GM18505 (cell line): ENCODE results near the gene AHNAK2.
A peak's percentile ranks its signal among the peaks of the same experiment; 100 is the strongest.
"Not testable (repeated sequence)": the region's sequence is repeated elsewhere in the genome, so short reads cannot be mapped to it uniquely, and the experiment has no call there.

ENCODE experiments used
- ATAC-seq: cut with Tn5 transposase; IDR thresholded peaks from one replicate; pipeline ENCODE4 v1.9.1; 2021; ENCODE audit not compliant: unreplicated experiment
- POLR2A ChIP-seq: IDR thresholded peaks from 4 replicates; pipeline ENCODE4 v1.6.1; 2011; ENCODE audit warnings: borderline replicate concordance; ENCODE audit not compliant: insufficient read depth, insufficient read length; ENCODE audit errors: extremely low read depth

AHNAK2 gene

DNA sequence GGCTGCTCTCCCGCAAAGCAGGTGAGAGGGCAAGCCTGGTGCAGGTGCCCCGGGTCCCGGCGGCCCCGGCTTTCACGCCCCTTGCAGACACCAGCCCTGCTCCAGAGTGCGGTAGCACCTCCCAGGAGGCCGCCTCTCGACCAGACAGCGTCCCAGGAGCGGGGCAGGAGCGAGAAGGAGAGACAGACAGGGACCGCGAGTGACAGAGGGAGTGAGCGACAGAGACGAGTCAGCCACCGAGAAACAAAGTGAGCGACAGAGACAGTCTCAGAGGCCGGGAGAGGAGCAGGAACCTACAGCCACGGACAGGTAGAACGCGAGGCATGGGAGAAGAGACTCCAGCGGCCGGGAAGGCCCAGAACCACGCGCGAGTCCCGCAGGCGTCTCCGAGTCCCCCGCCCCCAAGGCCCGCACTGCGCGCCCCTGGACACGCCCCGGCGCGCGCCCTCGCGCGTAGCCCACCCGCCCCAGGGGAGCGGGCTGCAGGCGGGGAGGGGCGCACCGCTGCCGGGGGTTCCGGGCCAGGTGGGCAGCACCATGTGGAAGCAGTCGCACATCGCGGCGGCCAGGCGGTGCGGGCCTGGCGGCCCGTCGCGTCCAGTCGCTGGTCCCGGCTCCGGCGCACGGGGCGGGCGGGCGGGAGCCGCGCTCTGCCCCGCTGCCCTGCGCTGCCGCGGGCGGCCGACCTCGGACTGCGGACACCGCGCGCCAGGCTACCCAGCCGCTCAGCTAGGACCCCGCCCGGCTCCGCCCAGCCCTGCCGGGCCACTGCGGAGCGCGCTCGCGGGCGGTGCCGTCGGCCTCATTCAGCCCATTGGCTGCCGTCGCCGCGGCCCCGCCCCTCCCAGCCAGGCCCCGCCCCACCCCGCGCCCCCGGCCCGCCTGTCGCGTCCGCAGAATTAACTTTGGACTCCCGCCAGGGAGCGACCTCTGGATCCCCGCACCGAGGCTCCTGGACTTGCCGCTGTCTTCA lies at the start of gene AHNAK2:
TSS of gene AHNAK2 (minus strand) at position 694 of the 973 bp plus-strand sequence. CDS start at position 557, 137 bp downstream.
- no peak for ATAC-seq
- no peak for TF ChIP-seq POLR2A

DNA sequence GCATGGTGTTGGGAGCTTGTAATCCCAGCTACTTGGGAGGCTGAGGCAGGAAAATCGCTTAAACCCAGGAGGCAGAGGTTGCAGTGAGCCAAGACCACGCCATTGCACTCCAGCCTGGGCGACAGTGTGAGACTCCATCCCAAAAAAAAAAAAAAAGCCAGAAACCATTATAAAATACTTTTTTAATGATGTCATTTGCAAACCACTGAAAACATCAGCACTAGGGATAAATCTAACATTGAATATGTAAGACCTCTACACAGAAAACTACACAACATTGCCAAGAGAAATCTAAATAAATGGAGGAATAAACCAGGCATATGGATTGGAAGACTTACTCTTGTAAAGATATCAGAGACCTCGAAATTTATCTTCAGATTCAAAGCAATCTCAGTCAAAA lies 49.5 kb upstream of the AHNAK2 start:
- not testable (repeated sequence) for ATAC-seq

DNA sequence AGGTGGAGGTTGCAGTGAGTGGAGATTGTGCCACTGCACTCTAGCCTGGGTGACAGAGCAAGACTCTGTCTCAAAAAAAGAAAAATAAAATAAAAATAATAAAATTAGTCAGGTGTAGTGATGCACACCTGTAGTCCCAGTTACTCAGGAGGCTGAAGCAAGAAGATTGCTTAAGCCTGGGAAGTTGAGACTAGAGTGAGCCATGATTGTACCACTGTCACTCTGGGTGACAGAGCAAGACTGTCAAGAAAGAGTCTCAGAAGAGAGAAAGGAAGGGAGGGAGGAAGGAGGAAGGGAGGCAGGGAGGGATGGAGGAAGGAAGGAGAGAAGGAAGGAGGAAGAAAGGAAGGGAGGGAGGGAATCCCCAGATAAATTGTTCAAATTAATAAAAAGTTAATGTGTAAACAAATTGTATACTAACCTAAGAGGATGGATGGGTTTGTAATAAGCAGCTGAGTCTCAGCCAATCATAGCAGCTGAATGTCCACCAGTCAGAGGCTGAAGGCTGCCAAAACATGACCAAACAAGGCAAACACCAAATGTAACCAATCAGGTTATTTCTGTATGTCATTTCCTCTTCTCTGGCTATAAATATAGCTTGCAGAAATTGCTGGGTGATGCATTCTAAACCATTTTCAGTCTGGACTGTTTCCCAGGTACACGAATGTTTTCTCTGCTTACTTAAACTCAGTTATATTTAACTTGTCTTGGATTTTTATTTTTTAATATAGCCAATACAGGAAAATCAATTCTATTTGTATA lies 48.8 kb upstream of the AHNAK2 start:
- no peak for TF ChIP-seq POLR2A
- ATAC-seq: no peak

DNA sequence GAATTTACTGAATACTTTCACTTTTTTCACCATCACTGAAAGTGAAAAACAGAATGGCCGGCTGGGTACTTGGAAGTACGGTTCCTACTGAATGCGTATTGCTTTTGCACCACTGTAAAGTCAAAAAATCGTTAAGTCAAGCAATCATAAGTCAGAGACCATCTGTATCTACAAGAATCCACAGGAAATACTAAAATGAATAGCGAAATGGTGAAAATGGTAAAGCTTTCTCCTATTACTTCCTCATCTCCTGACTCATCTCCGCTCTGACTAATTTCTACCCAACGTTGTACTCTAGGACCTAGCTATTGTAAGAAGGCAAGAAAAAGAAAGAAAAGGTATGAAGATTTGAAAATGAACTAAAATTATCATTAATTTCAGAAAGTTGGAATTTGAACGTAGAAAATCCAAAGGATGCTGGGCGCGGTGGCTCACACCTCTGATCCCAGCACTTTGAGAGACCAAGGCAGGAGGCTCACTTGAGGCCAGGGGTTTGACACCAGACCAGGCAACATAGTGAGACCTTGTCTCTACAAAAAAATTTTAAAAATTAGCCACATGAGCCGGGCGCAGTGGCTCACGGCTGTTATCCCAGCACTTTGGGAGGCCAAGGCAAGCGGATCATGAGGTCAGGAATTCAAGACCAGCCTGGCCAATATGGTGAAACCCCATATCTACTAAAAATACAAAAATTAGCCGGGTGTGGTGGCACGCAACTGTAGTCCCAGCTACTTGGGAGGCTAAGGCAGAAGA lies 48.0 kb upstream of the AHNAK2 start:
- no peak for ATAC-seq
- no peak for TF ChIP-seq POLR2A

DNA sequence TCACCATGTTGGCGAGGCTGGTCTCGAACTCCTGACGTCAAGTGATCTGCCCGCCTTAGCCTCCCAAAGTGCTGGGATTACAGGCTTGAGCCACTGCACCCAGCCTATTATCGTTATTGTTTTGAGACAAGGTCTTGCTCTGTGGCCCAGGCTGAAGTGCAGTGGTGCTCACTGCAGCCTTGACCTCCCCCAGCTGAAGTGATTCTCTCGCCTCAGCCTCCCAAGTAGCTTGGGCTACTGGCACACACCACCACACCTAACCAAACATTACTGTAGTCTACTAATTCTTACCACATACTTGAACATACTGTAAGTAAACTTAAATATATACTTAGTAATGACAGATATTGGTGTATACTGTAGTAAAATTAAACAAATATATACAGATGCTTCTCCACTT lies 47.3 kb upstream of the AHNAK2 start:
- ATAC-seq: no peak
- TF ChIP-seq POLR2A: no peak

DNA sequence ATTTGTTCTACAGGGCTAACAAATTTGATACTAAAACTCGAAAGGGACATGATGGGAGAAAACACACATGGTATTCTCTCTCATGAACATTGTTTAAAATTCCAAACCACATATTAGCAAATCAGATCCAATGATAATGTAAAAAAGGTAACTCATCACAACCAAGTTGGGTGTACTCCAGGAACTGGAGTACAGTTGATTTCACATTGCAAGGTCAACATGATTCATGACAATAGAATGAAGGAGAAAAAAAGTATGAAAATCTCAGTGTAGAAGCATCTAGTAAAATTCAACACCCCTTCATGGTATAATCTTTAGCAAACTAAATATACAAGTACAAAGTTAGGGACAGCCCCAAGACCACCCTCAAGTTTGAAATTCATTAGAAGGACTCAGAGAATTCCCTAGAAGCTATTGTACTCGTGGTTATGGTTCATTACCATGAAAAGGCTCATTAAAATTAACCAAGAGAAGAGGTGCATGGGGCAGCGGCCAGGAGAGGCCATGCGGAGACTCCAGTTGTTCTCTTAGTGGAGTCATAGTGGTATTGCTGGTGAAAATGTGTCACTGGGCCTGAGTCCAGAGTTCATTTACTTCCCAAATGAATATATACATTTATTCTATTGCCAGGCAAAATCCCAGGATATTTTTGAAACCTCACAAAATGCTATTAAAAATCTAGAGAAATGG lies 45.8 kb upstream of the AHNAK2 start:
- no peak for ATAC-seq
- no peak for TF ChIP-seq POLR2A

DNA sequence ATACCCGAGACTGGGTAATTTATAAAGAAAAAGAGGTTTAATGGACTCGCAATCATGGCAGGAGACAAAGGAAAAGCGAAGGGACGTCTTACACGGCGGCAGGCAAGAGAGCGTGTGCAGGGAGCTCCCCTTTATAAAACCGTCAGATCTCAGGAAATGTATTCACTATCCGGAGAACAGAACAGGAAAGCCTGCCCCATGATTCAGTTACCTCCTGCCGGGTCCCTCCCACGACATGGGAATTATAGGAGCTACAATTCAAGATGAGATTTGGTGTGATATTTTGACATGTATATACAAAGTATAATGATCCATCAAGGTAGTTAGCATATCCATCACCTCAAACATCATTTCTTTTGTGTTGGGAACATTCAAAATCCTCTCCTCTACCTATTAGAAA lies 45.0 kb upstream of the AHNAK2 start:
- no peak for TF ChIP-seq POLR2A
- ATAC-seq: no peak

DNA sequence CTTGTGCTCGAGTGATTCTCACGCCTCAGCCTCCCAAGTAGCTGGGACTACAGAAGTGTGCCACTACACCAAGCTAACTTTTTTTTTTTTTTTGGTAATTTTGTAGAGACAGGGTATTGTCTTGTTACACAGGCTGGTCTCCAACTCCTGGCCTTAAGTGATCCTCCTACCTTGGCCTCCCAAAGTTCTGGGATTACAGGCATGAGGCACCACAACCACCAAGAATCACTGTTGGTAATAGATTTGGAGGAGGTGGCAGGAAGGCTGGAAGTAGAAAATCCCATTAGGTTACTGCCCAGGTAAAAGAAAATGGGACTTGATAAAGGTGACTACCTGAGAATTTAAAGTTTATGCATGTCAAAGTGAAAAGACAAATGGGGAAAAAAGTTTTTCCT lies 44.1 kb upstream of the AHNAK2 start:
- TF ChIP-seq POLR2A: no peak
- no peak for ATAC-seq

DNA sequence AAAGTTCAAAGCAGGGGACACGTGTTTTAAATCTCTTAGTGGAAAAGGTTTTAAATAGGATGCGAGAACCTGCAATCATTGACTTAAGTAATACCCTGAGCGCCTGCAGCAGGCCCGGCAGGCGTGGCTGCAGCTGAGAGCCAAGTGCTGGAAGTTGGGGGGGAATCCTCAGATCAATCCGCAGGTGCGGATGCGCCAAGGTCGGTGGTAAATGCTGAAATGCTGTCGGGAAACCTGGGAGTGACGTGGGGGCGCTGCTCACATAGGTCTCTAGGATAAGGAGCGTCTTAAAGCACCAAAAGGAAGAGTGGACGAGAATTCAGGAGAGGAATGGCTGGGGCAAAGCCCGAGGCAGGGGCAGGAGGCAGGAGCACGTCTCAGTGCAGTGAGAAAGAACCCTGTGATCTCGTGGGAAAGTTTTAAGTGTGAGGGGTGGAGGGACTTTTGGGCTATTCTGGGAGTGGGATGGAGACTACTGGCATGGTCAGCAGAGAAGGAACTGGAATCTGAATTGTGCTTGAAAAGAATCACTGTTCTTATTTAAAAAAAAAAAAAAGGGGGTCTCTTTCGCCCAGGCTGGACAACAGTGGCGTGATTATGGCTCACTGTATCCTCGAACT lies 43.6 kb upstream of the AHNAK2 start:
- no peak for TF ChIP-seq POLR2A
- ATAC-seq: no peak

DNA sequence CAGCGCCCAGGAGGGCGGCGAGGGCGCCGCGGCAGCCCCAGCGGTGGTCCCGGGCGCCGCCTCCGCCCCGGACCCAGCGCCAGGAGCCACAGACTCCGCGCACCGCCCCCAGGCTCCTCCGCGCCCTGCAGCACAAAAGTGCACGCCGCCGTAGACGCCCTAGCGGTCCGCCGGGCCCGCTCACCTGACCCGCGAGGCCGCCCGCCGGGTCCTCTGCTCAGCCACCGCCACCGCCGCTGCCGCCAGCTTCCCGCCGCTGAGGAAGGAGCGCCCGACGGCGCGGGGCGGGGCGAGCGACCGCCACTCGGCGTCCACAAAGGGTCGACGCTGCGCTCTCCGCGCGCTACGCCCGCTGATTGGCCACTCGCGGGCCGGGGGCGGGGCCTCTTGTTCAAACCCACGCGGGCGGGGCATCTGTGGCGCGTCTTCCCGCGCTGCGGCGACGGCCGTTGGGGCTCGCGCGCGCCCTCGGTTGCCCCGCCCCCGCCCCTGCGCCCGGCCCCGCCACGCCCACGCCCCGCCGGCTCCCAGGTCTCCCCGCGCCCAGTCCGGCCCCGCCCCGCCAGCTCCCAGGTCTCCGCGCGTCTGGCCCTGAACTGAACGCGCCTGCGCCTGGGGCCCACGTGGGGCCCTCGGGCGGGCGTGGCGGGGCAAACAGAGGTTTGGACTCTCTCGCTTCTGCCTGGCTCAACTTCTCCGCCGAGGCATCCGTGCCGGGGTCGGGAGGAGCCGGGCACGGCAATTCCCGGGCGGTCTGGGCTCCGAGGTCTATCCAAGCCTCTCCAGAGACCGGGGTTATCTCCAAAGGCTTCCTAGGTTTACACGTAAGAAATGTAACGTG lies 42.9 kb upstream of the AHNAK2 start, which contains the start of gene CDCA4:
TSS of gene CDCA4 (minus strand) at position 269 of the 841 bp plus-strand sequence. CDS start 9,154 bp downstream, outside the sequence.
- peak; percentile 83 for TF ChIP-seq POLR2A
- ATAC-seq: peak; percentile 70
